Coronary artery (tissue), 2 donors: Measurements from ENCODE around the gene AKR1D1.

Experiments used
- DNase-seq: peaks from one replicate; pipeline ENCODE4 v3.0.0-alpha.2; 2017; ENCODE audit warnings: low spot score
- H3K27ac ChIP-seq, 2 donors: fragments of 200-600 bp; sonication (generic); one replicate each; pipeline ENCODE4 v1.5.1; 2016 to 2019
- H3K4me3 ChIP-seq: fragments of 200-600 bp; sonication (generic); 2 replicates; pipeline ENCODE4 v1.5.1; 2016; ENCODE audit warnings: mild to moderate bottlenecking, moderate library complexity
- CTCF ChIP-seq: fragments of 200-600 bp; sonication (generic); IDR thresholded peaks from one replicate; pipeline ENCODE4 v1.5.1; 2019; ENCODE audit warnings: antibody characterized with exemption

AKR1D1 gene

GRCh38 chr7:138167222-138167621 is 91.0 kb downstream of the AKR1D1 start:
- H3K27ac ChIP-seq: no peak overlapping the region
- no peak for DNase-seq
- no peak overlapping the region for H3K4me3 ChIP-seq
- TF ChIP-seq CTCF: no peak

GRCh38 chr7:138167869-138168296 is 91.6 kb downstream of the AKR1D1 start:
- H3K4me3 ChIP-seq: no peak overlapping the region
- no peak for DNase-seq
- TF ChIP-seq CTCF: no peak
- no peak overlapping the region for H3K27ac ChIP-seq
